ENCODE measurements around the gene LRRC74B.

Gene LRRC74B

DNA sequence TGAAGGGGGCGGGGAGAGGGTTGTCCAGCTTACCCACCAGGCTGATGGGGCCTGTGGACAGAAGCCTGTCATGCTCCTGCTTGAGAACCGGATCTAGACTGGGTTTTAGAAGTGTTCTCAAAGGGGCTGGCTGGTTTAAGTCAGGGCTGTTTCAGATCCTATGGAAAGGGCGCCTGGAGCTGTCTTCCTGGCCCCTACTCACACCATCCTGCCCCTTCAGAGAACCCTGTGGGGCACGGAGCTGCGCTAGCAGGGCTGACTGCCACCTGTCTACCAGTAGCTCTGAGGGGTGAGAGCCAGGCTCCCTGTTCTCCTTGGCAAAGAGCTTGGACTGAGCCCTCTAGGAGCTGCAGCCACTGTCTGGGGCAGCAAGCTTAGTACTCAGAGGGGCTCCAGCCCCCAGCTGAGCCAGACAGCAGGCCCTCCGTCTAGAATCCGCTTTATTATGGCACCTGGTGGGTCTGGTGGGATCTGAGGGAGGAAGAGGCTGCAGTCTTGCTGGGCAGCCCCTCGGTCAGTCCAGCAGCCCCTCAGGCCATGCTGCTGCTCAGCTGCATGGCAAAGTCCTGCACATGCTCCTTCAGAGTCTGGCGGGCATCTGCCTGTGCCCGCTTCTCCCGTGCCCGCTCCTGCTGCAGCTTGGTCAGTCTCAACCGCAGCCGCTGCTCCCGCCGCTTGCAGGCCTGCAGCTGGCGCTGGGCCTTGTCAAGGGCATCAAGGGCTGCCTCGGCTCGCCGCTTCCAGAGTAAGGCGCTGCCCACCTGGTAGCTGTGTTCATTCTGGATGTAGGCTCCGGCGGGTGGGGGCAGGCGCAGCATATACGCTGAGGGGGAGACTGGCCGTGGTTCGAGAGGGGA is 46.2 kb upstream of the LRRC74B start:
- Mint-ChIP-seq H3K9me3 (no peaks in the 10 kb centered on the region), H3K27ac (no peak overlapping the region), H3K36me3 (ENCODE audit: low read depth) (peaks cover 3% of the 10 kb centered on the region), H3K4me3 (peak overlapping the region; percentile 65), H3K27me3 (ENCODE audit: low read depth, poor library complexity) (peaks cover 5% of the 10 kb centered on the region), H3K4me1 (peaks cover 35% of the 10 kb centered on the region)
- DNase-seq, result no peak
- no peak for TF ChIP-seq CTCF (IDR thresholded peaks at IDR 0.05)

DNA sequence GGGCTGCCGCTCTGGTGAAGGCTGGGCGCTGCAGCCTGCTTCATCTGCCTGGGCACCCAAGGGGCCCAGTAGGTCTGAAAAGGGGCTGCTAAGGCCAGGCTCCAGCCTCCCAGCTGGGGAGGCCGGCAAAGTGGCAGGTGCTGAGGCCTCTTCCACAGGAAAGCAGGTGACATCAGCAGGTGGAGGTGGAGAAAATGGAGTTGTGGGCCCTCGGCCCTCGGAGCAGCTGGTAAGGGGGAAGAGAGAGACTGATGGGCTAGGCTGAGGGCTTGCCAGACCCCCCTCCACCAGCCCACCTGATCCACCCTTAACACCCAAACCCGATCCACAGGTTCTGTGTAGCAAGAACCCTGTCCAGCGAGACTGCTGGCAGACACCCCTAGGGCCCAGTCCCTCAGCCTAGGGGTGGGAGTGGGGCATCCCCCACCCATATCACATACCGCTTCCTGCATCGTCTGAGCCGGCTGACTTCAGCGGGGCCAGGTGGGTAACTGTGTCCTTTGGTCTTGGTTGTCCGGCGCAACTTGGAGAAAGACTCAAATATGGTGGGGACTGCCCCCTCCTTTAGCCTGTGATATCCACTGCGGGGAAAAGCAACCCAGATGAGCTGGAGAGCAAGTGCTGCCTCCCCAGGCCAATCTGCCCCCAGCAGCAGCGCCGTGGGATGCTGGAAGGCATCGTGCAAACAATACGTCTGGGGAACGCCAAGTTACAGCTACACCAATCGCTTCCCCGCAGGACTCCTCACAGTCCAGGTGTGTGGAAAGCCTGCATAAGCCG is 45.3 kb upstream of the LRRC74B start:
- Mint-ChIP-seq H3K9me3 (no peaks in the 10 kb centered on the region), H3K27ac (no peak overlapping the region), H3K36me3 (ENCODE audit: low read depth) (peaks cover 3% of the 10 kb centered on the region), H3K4me1 (peaks cover 35% of the 10 kb centered on the region), H3K27me3 (ENCODE audit: low read depth, poor library complexity) (peaks cover 5% of the 10 kb centered on the region), H3K4me3 (peak overlapping the region; percentile 97)
- TF ChIP-seq CTCF (IDR thresholded peaks at IDR 0.05), result no peak
- DNase-seq, result no peak

DNA sequence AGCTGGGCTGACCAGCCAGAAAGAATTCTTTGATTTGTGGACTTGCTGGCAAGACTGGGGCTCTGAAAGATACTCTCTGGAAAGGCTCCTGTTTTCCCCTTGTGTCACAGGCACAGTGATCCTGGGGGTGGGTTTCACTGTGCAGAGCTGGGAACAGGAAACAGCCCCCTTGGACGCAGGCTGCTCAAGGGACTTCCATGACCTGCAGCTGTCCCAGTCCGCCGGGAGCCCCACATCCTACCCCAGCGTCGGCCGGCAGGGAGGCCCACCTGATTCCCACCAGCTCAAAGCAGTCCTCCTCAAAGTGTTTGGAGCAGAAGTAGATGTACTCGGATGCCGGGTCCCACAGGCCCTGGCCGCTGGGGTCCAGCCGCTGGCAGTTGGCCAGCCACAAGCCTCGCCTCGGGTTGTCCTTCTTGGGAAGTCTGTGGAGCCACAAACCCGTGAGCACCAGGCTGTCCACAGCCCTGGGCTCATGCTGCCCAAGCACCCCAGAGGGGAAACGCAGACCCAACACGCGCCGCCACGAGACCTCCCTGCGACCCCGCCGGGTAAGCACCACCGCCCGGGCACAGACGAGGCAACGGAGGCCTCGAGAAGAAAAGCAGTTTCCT is 44.7 kb upstream of the LRRC74B start:
- peak overlapping the region; percentile 97 for H3K4me3 Mint-ChIP-seq
- TF ChIP-seq CTCF (IDR thresholded peaks at IDR 0.05), result no peak
- H3K27ac Mint-ChIP-seq, result peak overlapping the region; percentile 99
- peaks cover 3% of the 10 kb centered on the region for H3K36me3 Mint-ChIP-seq (ENCODE audit: low read depth)
- DNase-seq, result no peak
- H3K9me3 Mint-ChIP-seq, result no peaks in the 10 kb centered on the region
- H3K4me1 Mint-ChIP-seq, result peaks cover 35% of the 10 kb centered on the region
- H3K27me3 Mint-ChIP-seq (ENCODE audit: low read depth, poor library complexity), result peaks cover 5% of the 10 kb centered on the region

GRCh38 chr22:21001601-21002325 is 44.0 kb upstream of the LRRC74B start, which contains the start of gene THAP7:
Gene THAP7, minus strand, starts transcription at chr22:21002118. Its CDS starts 207 bp downstream, at chr22:21001911.
- H3K36me3 Mint-ChIP-seq (ENCODE audit: low read depth), result peaks cover 3% of the 10 kb centered on the region

More at GRCh38 chr22:21001601-21002325, 44.0 kb upstream of the LRRC74B start, which contains the start of gene THAP7:
- Mint-ChIP-seq H3K27ac (peak within 1 kb of the TSS; percentile 99), H3K4me1 (peaks cover 40% of the 10 kb centered on the region), H3K4me3 (peak within 1 kb of the TSS; percentile 97), H3K9me3 (no peaks in the 10 kb centered on the region), H3K27me3 (ENCODE audit: low read depth, poor library complexity) (peaks cover 5% of the 10 kb centered on the region)
- no peak for TF ChIP-seq CTCF (IDR thresholded peaks at IDR 0.05)
- peak; percentile 94 for DNase-seq

Measured in nephron progenitor cell (in vitro differentiated cells).